ENCODE data around the gene SMIM36. TPM values are rescaled to one million over a fixed set of nuclear protein-coding genes. Genes with fewer than 3 reads are reported as not detected.
"Not testable (repeated sequence)": the region's sequence is repeated elsewhere in the genome, so short reads cannot be mapped to it uniquely, and the experiment has no call there.

SMIM36 gene
- total and polyA plus RNA-seq, 2 experiments from 2014 or later: not detected

- ATAC-seq; H3K9me2 ChIP-seq (ENCODE audit: insufficient read depth); H3K27me3 ChIP-seq (ENCODE audit: insufficient read depth); DNase-seq (ENCODE audit: low spot score); H3K27ac ChIP-seq (ENCODE audit: low read depth); H3K27ac Mint-ChIP-seq; H4K20me1 ChIP-seq (replicated peaks; ENCODE audit: insufficient read depth); H3K4me1 ChIP-seq (ENCODE audit: insufficient read depth); H3K4me3 ChIP-seq; H3K4me2 ChIP-seq; H3K36me3 ChIP-seq (ENCODE audit: insufficient read depth); H3F3A ChIP-seq (replicated peaks; ENCODE audit: low read depth); H3K9me3 Mint-ChIP-seq; H3K27me3 Mint-ChIP-seq (ENCODE audit: insufficient read depth, low read depth, poor library complexity): not testable (repeated sequence)
- H3K36me3 Mint-ChIP-seq (ENCODE audit: low read depth): peaks cover 11% of the 10 kb centered on the region
- H3K4me3 Mint-ChIP-seq: peak overlapping the region; percentile 3; the same call in 1 of the 3 replicates
- H3K4me1 Mint-ChIP-seq: peaks cover 18% of the 10 kb centered on the region
- peak overlapping the region; percentile 56; the same call in 1 of the 2 replicates for H2AFZ ChIP-seq
- peaks cover 33% of the 10 kb centered on the region for H3K79me2 ChIP-seq (replicated peaks; ENCODE audit: insufficient read depth)
These were observed 88.5 kb downstream of the SMIM36 start for GRCh38 chr17:55422828-55423164.

GRCh38 chr17:55421179-55421934 lies 89.9 kb downstream of the SMIM36 start, which contains the start of gene MMD:
Gene MMD, minus strand, starts transcription at chr17:55421835. Its CDS starts 140 bp downstream, at chr17:55421695.
- Histone ChIP-seq H3K36me3 (ENCODE audit: insufficient read depth) (no peaks in the 10 kb centered on the region), H4K20me1 (replicated peaks; ENCODE audit: insufficient read depth) (peaks cover 6% of the 10 kb centered on the region), H3K27ac (ENCODE audit: low read depth) (peak within 1 kb of the TSS; percentile 83; the same call in 1 of the 2 replicates), H3K27me3 (ENCODE audit: insufficient read depth) (no peaks in the 10 kb centered on the region), H3F3A (replicated peaks; ENCODE audit: low read depth) (no peaks in the 10 kb centered on the region), H3K79me2 (replicated peaks; ENCODE audit: insufficient read depth) (peaks cover 47% of the 10 kb centered on the region), H3K4me3 (peak within 1 kb of the TSS; percentile 95), H3K4me2 (peak within 1 kb of the TSS; percentile 94), H2AFZ (peak within 1 kb of the TSS; percentile 89), H3K4me1 (ENCODE audit: insufficient read depth) (peaks cover 8% of the 10 kb centered on the region), H3K9me2 (ENCODE audit: insufficient read depth) (no peaks in the 10 kb centered on the region)
- peaks cover 14% of the 10 kb centered on the region for H3K36me3 Mint-ChIP-seq (ENCODE audit: low read depth)
- ATAC-seq (peak; percentile 54), DNase-seq (ENCODE audit: low spot score) (peak; percentile 51)
- H3K27me3 Mint-ChIP-seq (ENCODE audit: insufficient read depth, low read depth, poor library complexity): peaks cover 2% of the 10 kb centered on the region
- TF ChIP-seq EZH2phosphoT487 (IDR thresholded peaks at IDR 0.05; ENCODE audit: unreplicated experiment): no peak
- no peak for TF ChIP-seq ZNF114 (CRISPR knock-in tag; IDR thresholded peaks at IDR 0.05)
- TF ChIP-seq ETS1 (IDR thresholded peaks at IDR 0.05): no peak
- no peak for TF ChIP-seq STAT1 (IDR thresholded peaks at IDR 0.05; ENCODE audit: unreplicated experiment)
- H3K27ac Mint-ChIP-seq: peak within 1 kb of the TSS; percentile 71; the same call in 1 of the 2 replicates
- H3K4me3 Mint-ChIP-seq: peak within 1 kb of the TSS; percentile 88
- H3K9me3 Mint-ChIP-seq: no peaks in the 10 kb centered on the region
- peaks cover 22% of the 10 kb centered on the region for H3K4me1 Mint-ChIP-seq

- Histone ChIP-seq H3K27ac (ENCODE audit: low read depth) (no peak overlapping the region), H3K27me3 (ENCODE audit: insufficient read depth) (no peaks in the 10 kb centered on the region), H3K79me2 (replicated peaks; ENCODE audit: insufficient read depth) (peaks cover 53% of the 10 kb centered on the region), H3K4me3 (peak overlapping the region; percentile 95), H3K9me2 (ENCODE audit: insufficient read depth) (no peaks in the 10 kb centered on the region), H2AFZ (peak overlapping the region; percentile 89), H4K20me1 (replicated peaks; ENCODE audit: insufficient read depth) (peaks cover 6% of the 10 kb centered on the region), H3F3A (replicated peaks; ENCODE audit: low read depth) (no peaks in the 10 kb centered on the region), H3K4me1 (ENCODE audit: insufficient read depth) (peaks cover 8% of the 10 kb centered on the region), H3K4me2 (peak overlapping the region; percentile 94), H3K36me3 (ENCODE audit: insufficient read depth) (no peaks in the 10 kb centered on the region)
- Mint-ChIP-seq H3K4me1 (peaks cover 22% of the 10 kb centered on the region), H3K27ac (peak overlapping the region; percentile 71; the same call in 1 of the 2 replicates), H3K4me3 (peak overlapping the region; percentile 88), H3K27me3 (ENCODE audit: insufficient read depth, low read depth, poor library complexity) (peaks cover 2% of the 10 kb centered on the region), H3K36me3 (ENCODE audit: low read depth) (peaks cover 14% of the 10 kb centered on the region), H3K9me3 (no peaks in the 10 kb centered on the region)
- ATAC-seq (peak; percentile 38), DNase-seq (ENCODE audit: low spot score) (peak; percentile 55)
- TF ChIP-seq REST (IDR thresholded peaks at IDR 0.05; ENCODE audit: unreplicated experiment): no peak
- no peak for TF ChIP-seq JUNB (IDR thresholded peaks at IDR 0.05; ENCODE audit: unreplicated experiment)
- no peak for TF ChIP-seq POLR2AphosphoS5 (IDR thresholded peaks at IDR 0.05; ENCODE audit: low read depth)
These were observed 90.5 kb downstream of the SMIM36 start for GRCh38 chr17:55420776-55421178.
